Activated CD4-positive, alpha-beta T cell treated with anti-CD3 and anti-CD28 coated beads for 36 hours (primary cell): ENCODE results near the gene RAP1GAP. TPM values are rescaled to one million over a fixed set of nuclear protein-coding genes. Genes with fewer than 3 reads are reported as not detected.

Source experiments
- ATAC-seq: fragments of 200-7000 bp; cut with Tn5 transposase; one replicate; pipeline ENCODE4 v1.10.0; 2021; ENCODE audit warnings: mild to moderate bottlenecking, moderate library complexity
- CTCF ChIA-PET: fragments of 350-600 bp; sonication (Branson Sonifier 250); formaldehyde crosslinking; loops from one replicate; lab custom pipeline; 2021; ENCODE audit warnings: antibody characterized with exemption; lab: Charles Lee
- POLR2A ChIA-PET: fragments of 350-600 bp; sonication (Branson Sonifier 250); formaldehyde crosslinking; loops from one replicate; lab custom pipeline; 2021; ENCODE audit warnings: antibody characterized with exemption, inconsistent platforms; lab: Charles Lee
- DNase-seq: peaks from one replicate; pipeline ENCODE4 v3.0.0-alpha.2; 2020
- H3K27ac Mint-ChIP-seq: one replicate; pipeline ENCODE4 v1.8.0; 2021; ENCODE audit warnings: mixed read lengths
- H3K27me3 Mint-ChIP-seq: one replicate; pipeline ENCODE4 v1.8.0; 2021; ENCODE audit warnings: mixed read lengths
- H3K36me3 Mint-ChIP-seq: one replicate; pipeline ENCODE4 v1.8.0; 2021; ENCODE audit warnings: low read depth, mixed read lengths
- H3K4me1 Mint-ChIP-seq: one replicate; pipeline ENCODE4 v1.8.0; 2021; ENCODE audit warnings: mixed read lengths
- H3K4me3 Mint-ChIP-seq: one replicate; pipeline ENCODE4 v1.8.0; 2021; ENCODE audit warnings: mild to moderate bottlenecking, moderate library complexity, mixed read lengths
- H3K9me3 Mint-ChIP-seq: one replicate; pipeline ENCODE4 v1.8.0; 2021; ENCODE audit warnings: low read depth, mixed read lengths
- intact Hi-C, 2 experiments: fragments of 100-400 bp; cut with DNase I in 1 of 2; cut with micrococcal nuclease in 1 of 2; formaldehyde crosslinking; loops; one replicate each; pipeline versions ENCODE4 v1.14.2 to v1.15.1; 2022 to 2024; cut with DNase I, micrococcal nuclease
- total RNA-seq, 2 experiments: library from RNA; stranded (reverse); gene quantifications; one replicate each; pipeline ENCODE4 v1.2.3, GENCODE V29; 2021

The RAP1GAP gene
- total RNA-seq, 2 experiments from 2014 or later = 2.1 to 2.5 TPM

DNA sequence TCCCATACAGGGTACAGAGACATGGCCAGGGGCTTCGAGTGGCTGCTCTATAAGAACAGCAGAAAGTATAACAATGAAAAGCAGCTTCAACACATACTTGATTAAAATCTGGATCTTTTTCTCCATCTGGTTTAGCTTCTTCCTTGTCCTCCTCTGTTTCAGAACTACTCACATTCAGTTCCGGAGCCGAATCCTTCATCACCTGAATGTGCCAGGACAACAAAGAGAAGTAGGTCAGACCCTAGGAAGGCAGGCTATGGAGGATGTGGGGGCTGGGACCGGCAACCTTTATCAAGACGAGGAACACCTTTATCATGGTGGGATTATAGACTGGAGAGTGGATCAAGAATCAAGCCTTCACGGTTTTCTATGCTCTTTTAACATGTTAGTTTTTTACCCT lies 32.2 kb upstream of the RAP1GAP start:
- Mint-ChIP-seq H3K4me1 (peaks cover 9% of the 10 kb centered on the region), H3K9me3 (no peaks in the 10 kb centered on the region), H3K27ac (no peak overlapping the region), H3K4me3 (no peak overlapping the region), H3K27me3 (no peaks in the 10 kb centered on the region), H3K36me3 (peaks cover 59% of the 10 kb centered on the region)
- ChIA-PET POLR2A (no interaction called here), CTCF (no interaction called here)
- DNase-seq (no peak), ATAC-seq (no peak)
- intact Hi-C loops = loop anchor here (5.0 to 10.0 kb wide), 2 partner anchors 261 to 263 kb away; no protein-coding TSS in a partner anchor

DNA sequence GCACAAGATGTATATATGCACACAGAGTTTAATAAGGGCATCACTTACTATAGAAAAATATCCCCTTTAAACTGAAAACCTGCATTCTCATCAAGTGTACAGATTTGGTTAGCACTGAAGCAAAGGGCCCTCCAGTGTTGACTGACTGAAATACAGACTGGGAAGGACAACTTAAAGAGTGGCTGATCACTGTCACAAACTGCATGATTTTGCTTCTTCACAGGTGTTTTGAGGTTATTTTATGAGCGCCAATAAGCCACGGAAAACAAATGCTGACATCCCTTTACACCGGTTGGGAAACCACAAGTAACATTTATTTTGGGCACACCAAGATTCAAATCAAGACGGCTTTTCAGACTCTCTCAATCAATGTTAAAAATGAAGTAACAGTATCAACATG lies 30.9 kb upstream of the RAP1GAP start:
- intact Hi-C loops = loop anchor here (5.0 to 10.0 kb wide), 2 partner anchors 262 to 265 kb away; no protein-coding TSS in a partner anchor
- Mint-ChIP-seq H3K4me3 (no peak overlapping the region), H3K27ac (peak overlapping the region; percentile 21), H3K27me3 (no peaks in the 10 kb centered on the region), H3K4me1 (peaks cover 9% of the 10 kb centered on the region), H3K36me3 (peaks cover 50% of the 10 kb centered on the region), H3K9me3 (no peaks in the 10 kb centered on the region)
- ChIA-PET CTCF (no interaction called here), POLR2A (no interaction called here)
- ATAC-seq = no peak
- DNase-seq = no peak

DNA sequence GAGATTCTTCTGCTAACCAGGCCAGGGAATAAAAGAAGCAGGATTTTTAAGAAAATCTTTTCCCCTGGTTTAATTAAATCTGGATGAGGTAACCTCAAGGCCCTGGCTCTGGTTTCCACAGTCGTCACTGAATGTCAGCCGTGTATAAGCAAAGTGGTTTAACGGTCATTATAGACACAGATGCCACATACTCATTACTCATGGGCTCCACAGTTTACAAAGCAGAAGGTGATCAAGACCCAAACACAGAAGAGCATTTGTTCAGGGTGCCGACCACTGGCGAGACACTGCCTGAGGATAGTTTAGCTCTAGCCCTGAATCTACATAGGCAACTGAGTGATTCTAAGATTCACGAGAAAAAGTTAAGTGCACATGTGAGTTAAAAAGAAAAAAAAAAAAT lies 27.8 kb upstream of the RAP1GAP start:
- CTCF ChIA-PET = no interaction called here
- Mint-ChIP-seq H3K36me3 (peaks cover 50% of the 10 kb centered on the region), H3K9me3 (no peaks in the 10 kb centered on the region), H3K4me3 (no peak overlapping the region), H3K27me3 (no peaks in the 10 kb centered on the region), H3K4me1 (peaks cover 2% of the 10 kb centered on the region), H3K27ac (no peak overlapping the region)
- intact Hi-C loops = no loop called here
- DNase-seq (no peak), ATAC-seq (no peak)
- POLR2A ChIA-PET = interaction anchor here (0.6 kb wide), 1 partner anchor 1351 kb away, joined by 10 read pairs; no protein-coding TSS in a partner anchor

GRCh38 chr1:21693732-21694131 lies 24.6 kb upstream of the RAP1GAP start:
- no peaks in the 10 kb centered on the region for H3K9me3 Mint-ChIP-seq
- no peak overlapping the region for H3K27ac Mint-ChIP-seq
- CTCF ChIA-PET = no interaction called here
- no peaks in the 10 kb centered on the region for H3K27me3 Mint-ChIP-seq
- ATAC-seq (no peak), DNase-seq (no peak)
- H3K4me3 Mint-ChIP-seq = no peak overlapping the region
- POLR2A ChIA-PET = interaction anchor here (0.6 kb wide), 1 partner anchor 857 kb away, joined by 5 read pairs; no protein-coding TSS in a partner anchor
- H3K36me3 Mint-ChIP-seq = peaks cover 45% of the 10 kb centered on the region
- intact Hi-C loops = no loop called here
- H3K4me1 Mint-ChIP-seq = no peaks in the 10 kb centered on the region

DNA sequence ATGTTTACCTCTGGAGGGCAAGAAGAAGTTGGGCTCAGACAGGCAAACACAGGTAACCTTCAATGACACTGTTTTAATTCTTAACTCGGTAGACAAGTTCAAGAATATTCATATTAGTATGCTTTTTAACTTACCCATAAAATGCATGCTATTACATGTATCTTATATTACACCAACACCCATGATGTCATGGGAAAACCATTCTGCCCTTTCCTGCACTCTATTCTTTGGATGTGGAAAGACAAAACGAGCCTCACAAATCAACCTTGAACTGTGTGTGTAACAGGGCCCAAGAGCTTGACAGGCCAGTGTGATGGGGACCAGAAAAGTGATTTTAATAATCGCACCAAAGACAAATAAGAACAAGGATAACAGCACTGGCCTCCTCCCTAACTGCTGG lies 22.6 kb upstream of the RAP1GAP start:
- POLR2A ChIA-PET = no interaction called here
- Mint-ChIP-seq H3K27ac (no peak overlapping the region), H3K27me3 (no peaks in the 10 kb centered on the region), H3K36me3 (peaks cover 45% of the 10 kb centered on the region), H3K9me3 (no peaks in the 10 kb centered on the region), H3K4me1 (no peaks in the 10 kb centered on the region), H3K4me3 (no peak overlapping the region)
- ATAC-seq (no peak), DNase-seq (no peak)
- intact Hi-C loops = no loop called here
- CTCF ChIA-PET = interaction anchor here (0.8 kb wide), 1 partner anchor 12 kb away, joined by 4 read pairs; no protein-coding TSS in a partner anchor

DNA sequence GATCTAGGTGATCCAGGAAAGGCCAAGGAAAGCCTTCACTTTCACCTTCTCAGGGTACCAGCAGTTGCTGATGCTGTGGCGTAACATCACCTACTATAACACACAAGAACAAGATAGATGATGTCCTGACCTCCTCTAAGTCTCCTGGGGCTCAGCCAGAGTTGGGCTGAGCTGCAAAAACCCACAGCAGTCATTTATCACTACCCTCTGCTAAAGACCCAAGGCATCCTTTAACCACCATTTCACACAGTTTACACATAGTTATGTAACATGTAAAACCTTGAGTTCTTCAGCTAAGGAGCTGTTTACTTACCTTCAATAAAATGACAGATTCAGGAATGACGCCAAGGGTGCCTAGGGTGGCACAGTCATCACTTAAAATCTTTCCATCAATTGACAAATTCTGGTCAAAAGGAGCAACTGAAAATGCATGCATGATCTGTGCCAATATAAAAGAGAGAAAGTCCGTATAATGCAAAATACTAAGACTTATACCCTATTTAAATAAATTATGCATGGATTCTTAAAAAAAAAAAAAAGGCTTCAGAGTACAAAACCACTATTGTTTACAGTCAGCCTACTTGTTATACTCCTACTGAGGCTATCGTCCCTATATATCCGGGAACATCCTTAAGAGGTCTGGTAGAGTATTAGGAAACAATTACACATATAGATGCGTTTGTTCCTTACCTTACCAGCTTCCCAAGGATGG lies 20.7 kb upstream of the RAP1GAP start:
- DNase-seq = no peak
- Mint-ChIP-seq H3K4me3 (no peak overlapping the region), H3K36me3 (peaks cover 57% of the 10 kb centered on the region), H3K27ac (no peak overlapping the region), H3K27me3 (no peaks in the 10 kb centered on the region), H3K4me1 (no peaks in the 10 kb centered on the region), H3K9me3 (no peaks in the 10 kb centered on the region)
- ChIA-PET CTCF (interaction anchor here (0.6 to 1.5 kb wide), 2 partner anchors 14 to 15 kb away, joined by 3 to 4 read pairs; no protein-coding TSS in a partner anchor), POLR2A (no interaction called here)
- ATAC-seq = no peak
- intact Hi-C loops = no loop called here

DNA sequence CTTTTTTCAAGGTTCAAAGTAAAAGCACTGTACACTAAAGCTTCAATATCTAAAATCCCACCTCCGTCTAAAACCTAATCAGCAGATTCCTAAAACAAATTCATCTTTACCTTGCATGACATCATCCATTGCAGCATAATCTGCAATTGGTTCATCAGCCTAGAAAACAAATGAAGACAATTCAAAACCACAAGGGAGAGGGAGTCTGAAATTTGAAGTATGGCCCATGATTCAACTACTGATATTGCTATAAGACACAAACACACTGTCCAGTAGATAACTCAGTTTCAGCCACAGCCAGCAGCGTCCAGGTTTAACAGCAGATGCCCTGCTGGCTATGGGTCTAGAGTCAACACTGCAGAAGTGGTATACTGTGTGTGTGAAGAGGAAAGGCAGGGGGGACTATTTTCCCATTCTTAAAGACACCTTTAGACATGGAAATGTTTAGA lies 17.9 kb upstream of the RAP1GAP start:
- CTCF ChIA-PET = no interaction called here
- intact Hi-C loops = no loop called here
- no peaks in the 10 kb centered on the region for H3K27me3 Mint-ChIP-seq
- peaks cover 54% of the 10 kb centered on the region for H3K36me3 Mint-ChIP-seq
- no peak overlapping the region for H3K4me3 Mint-ChIP-seq
- H3K27ac Mint-ChIP-seq = no peak overlapping the region
- DNase-seq (no peak), ATAC-seq (no peak)
- POLR2A ChIA-PET = no interaction called here
- no peaks in the 10 kb centered on the region for H3K4me1 Mint-ChIP-seq
- no peaks in the 10 kb centered on the region for H3K9me3 Mint-ChIP-seq

- ATAC-seq = no peak
- no peak for DNase-seq
- no peaks in the 10 kb centered on the region for H3K9me3 Mint-ChIP-seq
- peaks cover 54% of the 10 kb centered on the region for H3K36me3 Mint-ChIP-seq
- no peaks in the 10 kb centered on the region for H3K27me3 Mint-ChIP-seq
- ChIA-PET POLR2A (no interaction called here), CTCF (no interaction called here)
- intact Hi-C loops = no loop called here
- no peaks in the 10 kb centered on the region for H3K4me1 Mint-ChIP-seq
- H3K4me3 Mint-ChIP-seq = no peak overlapping the region
- H3K27ac Mint-ChIP-seq = no peak overlapping the region
These were observed 17.0 kb upstream of the RAP1GAP start for GRCh38 chr1:21685946-21686678.

DNA sequence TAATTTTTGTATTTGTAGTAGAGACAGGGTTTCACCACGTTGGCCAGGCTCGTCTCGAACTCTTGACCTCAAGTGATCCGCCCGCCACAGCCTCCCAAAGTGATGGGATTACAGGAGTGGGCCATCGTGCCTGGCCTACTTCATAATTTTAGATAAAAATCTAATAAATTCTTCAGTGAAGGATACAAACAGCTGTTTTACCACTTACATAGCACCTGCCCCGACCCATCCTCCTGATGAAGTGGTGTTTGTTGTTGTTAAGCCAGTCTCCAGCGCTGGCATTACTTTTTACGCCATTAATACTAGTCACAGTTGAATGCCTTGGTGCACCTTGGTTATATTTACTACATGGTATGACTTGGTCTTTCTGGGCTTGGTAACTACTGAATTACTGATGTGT lies 12.3 kb upstream of the RAP1GAP start:
- ChIA-PET POLR2A (no interaction called here), CTCF (interaction anchor here (0.6 to 1.2 kb wide), 2 partner anchors 12 to 299 kb away, joined by 3 read pairs; no protein-coding TSS in a partner anchor)
- no peak overlapping the region for H3K27ac Mint-ChIP-seq
- no peaks in the 10 kb centered on the region for H3K9me3 Mint-ChIP-seq
- H3K27me3 Mint-ChIP-seq = no peaks in the 10 kb centered on the region
- peaks cover 39% of the 10 kb centered on the region for H3K36me3 Mint-ChIP-seq
- no peak overlapping the region for H3K4me3 Mint-ChIP-seq
- no peaks in the 10 kb centered on the region for H3K4me1 Mint-ChIP-seq
- intact Hi-C loops = no loop called here
- no peak for DNase-seq
- no peak for ATAC-seq

- CTCF ChIA-PET = interaction anchor here (0.6 to 1.1 kb wide), 2 partner anchors 299 to 344 kb away, joined by 3 read pairs; no protein-coding TSS in a partner anchor
These were observed 11.8 kb upstream of the RAP1GAP start for GRCh38 chr1:21680918-21681317.

DNA sequence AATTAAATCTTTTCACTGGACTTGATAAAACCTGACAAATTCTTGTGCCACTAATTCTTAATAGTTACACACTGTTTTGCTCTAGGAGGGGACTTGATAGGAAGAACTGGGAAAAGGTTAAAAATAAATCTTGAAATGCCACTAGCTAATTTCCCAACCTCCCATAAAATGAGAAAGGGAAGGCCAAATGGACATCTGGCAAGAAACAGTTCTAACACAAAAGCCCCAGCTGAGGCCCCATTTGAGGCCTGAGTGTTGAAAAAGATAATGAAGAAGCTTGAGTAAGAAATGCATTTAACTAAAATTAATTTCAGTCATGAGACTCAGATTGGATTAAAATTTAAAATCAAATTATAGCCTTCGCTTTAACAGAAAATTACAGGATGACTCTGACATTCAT lies 11.2 kb upstream of the RAP1GAP start:
- POLR2A ChIA-PET = no interaction called here
- no peak overlapping the region for H3K27ac Mint-ChIP-seq

More at GRCh38 chr1:21680918-21681317, 11.8 kb upstream of the RAP1GAP start:
- POLR2A ChIA-PET = no interaction called here
- H3K27me3 Mint-ChIP-seq = no peaks in the 10 kb centered on the region
- no peaks in the 10 kb centered on the region for H3K9me3 Mint-ChIP-seq
- peak overlapping the region; percentile 22 for H3K27ac Mint-ChIP-seq
- H3K36me3 Mint-ChIP-seq = peaks cover 35% of the 10 kb centered on the region
- intact Hi-C loops = no loop called here
- no peak overlapping the region for H3K4me3 Mint-ChIP-seq
- ATAC-seq (peak; percentile 65), DNase-seq (no peak)
- H3K4me1 Mint-ChIP-seq = no peaks in the 10 kb centered on the region

More for the DNA sequence above, 11.2 kb upstream of the RAP1GAP start:
- CTCF ChIA-PET = interaction anchor here (1.1 kb wide), 1 partner anchor 344 kb away, joined by 3 read pairs; no protein-coding TSS in a partner anchor
- ATAC-seq = no peak
- H3K36me3 Mint-ChIP-seq = peaks cover 30% of the 10 kb centered on the region
- no peaks in the 10 kb centered on the region for H3K9me3 Mint-ChIP-seq
- no peak overlapping the region for H3K4me3 Mint-ChIP-seq
- DNase-seq = no peak
- no peaks in the 10 kb centered on the region for H3K4me1 Mint-ChIP-seq
- intact Hi-C loops = no loop called here
- H3K27me3 Mint-ChIP-seq = no peaks in the 10 kb centered on the region
